Cerebellar nuclear complex (tissue), 1 donor: Measurements from ENCODE around the gene FTSJ1.
"Not testable (repeated sequence)": the region's sequence is repeated elsewhere in the genome, so short reads cannot be mapped to it uniquely, and the experiment has no call there.

Experiments used
- DNase-seq, 2 experiments: peaks; one replicate each; lab custom pipeline; 2025; lab: John Stamatoyannopoulos, UW

Gene FTSJ1

DNA sequence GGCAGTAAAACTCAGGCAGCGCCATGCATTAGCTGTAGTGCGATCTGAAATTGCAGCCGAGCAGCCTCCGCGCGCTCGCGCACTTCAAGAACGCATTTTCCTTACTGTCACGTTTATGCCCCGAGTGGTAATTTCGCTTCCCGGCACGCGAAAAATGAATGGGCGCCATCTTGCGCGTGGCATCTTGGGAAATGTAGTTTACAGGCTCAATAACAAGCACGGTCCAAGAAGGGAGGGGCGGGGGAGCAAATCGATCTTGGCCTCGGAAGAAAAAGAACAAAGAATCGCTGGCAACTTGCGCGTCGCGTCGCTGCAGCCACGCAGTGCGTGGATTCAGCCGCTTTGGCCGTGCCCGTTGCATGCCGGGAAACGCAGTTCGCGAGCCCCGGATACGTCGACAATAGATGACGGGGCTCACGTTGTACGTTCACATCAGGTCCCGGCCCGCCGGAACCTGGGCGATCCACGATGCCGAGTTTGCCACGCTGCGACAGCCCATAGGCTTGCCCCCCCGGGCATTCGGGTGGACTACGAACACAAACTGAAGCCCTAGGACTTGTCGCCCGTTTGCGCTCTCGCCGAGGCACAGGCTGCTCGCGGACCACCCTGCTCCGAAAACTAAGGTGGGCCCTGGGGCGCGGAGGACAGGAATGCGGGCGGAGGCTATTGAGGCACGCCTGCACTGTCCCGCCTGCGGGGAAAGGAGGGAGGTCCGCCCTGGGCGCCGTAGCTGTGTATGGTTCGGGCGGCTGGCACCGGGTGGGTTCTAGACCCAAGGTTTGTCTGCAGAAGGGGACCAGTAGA, at the start of gene FTSJ1:
Gene FTSJ1, plus strand, starts transcription at position 426 of the 804 bp plus-strand sequence. CDS start 1,849 bp downstream, outside the sequence.
- DNase-seq, result peak; percentile 26 to 67

DNA sequence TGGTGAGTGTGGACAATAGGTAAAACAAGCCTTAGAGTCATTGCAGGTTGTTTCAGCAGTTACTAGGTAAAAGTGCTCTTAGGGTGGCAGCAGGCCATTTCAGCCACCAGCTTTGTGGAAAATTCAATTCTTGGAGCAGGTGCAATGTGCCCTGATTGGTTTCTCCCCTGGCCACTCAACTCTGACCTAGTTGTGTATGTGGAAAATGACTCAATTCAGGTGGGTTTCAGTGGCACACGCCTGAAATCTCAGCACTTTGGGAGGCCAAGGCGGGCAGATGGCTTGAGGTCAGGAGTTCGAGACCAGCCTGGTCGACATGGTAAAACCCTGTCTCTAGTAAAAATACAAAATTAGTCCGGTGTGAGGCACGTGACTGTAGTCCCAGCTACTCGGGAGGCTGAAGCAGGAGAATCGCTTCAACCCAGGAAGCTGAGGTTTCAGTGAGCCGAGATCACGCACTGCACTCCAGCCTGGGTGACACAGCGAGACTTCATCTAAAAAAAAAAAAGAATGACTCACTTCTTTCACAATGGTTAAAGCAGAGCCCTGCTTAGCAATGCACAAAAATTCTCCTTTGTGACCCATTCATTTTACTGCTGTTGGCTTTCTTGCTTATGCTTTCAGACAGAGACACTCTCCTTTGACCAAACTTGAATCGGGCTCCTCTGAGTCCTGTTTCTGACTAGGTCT, 48.8 kb upstream of the FTSJ1 start:
- DNase-seq, result not testable (repeated sequence)

DNA sequence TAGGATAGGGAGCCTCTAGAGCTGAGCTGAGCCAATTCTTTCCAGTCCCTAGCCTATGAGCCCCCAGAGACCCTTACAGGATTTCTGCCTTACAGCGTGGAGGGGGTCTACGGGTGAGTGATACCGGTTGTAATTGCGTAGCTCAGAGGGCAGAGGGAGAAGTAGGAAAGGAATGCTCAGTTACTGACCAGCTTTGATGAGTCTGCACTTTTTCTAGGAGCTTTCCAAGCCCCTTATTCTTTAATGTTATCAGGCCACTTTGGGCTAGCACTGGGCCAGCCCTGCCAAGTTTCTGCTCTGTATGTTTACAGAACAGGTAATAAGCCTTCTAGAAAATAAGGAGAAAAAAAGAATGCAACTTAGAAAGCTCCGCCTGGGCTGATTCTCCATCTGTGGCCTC, 46.4 kb upstream of the FTSJ1 start:
- DNase-seq, result not testable (repeated sequence)

- DNase-seq, result not testable (repeated sequence)
These were observed 45.8 kb upstream of the FTSJ1 start for GRCh38 chrX:48430166-48430565.

DNA sequence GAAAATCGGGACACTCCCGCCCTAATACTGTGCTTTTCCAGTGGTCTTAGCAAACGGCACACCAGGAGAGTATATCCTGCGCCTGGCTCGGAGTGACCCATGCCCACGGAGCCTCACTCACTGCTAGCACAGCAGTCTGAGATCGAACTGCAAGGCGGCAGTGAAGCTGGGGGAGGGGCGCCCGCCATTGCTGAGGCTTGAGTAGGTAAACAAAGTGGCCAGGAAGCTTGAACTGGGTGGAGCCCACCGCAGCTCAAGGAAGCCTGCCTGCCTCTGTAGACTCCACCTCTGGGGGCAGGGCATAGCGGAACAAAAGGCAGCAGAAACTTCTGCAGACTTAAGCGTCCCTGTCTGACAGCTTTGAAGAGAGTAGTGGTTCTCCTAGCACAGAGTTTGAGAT, 42.3 kb upstream of the FTSJ1 start:
- DNase-seq, result not testable (repeated sequence)

GRCh38 chrX:48447201-48447600, 28.8 kb upstream of the FTSJ1 start:
- DNase-seq, result not testable (repeated sequence)

DNA sequence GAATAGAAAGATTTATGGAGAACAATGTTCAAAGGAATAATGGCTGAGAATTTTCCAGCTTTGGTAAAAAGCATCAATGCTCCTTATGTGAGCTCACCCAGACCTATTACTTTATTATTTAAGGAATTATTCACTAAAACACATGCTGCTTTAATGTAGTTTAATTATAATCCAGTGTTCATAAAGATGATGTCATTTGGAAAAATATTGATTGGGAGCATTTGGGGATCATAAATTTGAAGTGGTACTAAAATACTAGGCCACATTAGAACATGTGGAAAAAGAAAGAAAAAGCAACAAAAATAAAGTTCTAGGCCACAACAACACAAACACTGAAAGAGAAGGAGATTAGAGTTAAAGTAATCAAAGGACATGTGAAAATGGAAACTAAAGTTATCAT, 25.9 kb upstream of the FTSJ1 start:
- no peak for DNase-seq

DNA sequence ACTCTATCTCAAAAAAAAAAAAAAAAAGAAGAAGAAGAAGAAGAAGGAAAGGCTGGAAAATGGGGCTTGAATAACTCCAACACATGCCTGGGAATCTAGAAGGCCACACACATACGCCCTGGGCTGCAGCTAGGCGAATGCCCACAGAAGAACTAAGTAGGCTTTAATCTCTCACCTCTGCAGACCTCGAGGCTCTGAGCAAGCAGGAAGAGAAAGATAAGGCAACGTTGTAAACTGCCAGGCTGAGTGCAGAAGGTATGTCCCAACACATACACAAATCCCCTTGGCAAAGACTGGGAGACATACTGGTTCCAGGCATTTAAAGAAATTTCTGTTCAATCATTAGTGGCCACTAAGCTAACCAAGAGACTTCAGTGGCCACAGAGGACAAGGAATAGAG, 24.3 kb upstream of the FTSJ1 start:
- DNase-seq, result no peak

DNA sequence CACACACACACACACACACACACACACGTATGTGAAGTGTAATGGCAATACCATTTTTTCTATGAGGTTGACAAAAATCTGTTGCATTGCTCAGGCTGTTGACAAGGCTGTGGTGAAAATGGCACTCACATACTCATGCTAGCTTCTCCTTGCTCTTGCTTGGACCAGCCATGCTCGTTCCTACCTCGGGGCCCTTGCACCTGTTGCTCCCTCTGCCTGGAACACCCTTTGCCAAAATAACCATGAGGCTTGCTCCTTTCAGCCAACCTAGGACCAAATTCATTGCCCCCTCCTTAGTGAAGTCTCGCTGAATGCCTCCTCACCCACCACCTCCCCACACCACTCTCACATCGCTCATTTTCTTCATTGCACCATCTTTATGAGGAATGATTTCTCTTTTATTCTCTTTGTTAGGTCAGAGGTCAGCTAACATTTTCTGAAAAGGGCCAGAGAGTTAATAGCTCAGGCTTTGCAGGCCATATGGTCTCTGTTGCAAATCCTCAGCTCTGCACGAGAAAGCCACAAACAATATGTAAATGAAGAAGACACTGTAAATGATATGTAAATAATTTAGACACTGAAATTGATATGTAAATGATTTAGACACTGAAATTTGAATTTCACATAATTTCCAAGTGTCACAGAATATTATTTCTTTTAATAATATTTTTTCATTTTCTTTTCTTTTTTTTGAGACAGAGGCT, 19.2 kb upstream of the FTSJ1 start:
- no peak for DNase-seq

DNA sequence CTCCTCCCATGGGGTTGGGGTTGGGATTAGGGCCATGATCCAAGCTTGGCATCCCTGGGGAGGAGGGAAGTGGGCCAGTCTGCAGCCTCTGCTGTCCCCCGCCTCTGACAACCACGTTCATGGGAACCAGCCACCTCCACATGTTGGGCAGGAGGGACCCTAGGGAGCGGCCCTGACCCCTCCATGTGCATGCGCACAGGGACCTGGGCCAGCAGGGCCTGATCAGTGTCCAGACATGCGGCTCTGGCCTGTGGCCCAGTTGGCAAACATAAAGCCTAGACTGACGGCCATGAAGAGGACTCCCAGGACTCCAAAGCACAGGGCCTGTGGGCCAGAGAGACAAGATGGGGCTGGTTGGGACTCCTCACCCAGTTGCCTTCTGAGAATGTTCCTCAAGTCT, 17.3 kb upstream of the FTSJ1 start:
- no peak for DNase-seq

- DNase-seq, result no peak
These were observed 16.5 kb upstream of the FTSJ1 start for GRCh38 chrX:48459483-48459882.

- no peak for DNase-seq
These were observed 16.0 kb upstream of the FTSJ1 start for GRCh38 chrX:48460031-48460430.

GRCh38 chrX:48460606-48461005, 15.4 kb upstream of the FTSJ1 start:
- DNase-seq, result no peak

DNA sequence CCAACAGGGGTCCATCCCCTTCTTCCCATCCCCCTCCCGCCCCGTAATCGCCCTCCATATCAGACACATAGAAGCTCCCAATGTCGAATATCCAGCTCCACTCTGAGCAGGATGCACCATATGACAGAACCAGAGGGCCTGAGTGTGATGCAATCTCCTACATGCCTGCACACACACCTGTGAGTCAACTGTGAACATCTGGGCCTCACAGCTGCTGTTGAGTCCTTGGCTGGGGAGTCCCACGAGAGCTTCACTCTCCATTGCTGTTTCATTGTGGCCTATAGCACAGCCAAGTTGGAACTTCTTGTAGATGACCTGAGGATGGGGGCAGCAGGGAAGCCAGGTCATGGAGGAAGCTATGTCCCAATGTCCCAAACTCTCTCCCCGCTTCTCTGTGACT, 14.2 kb upstream of the FTSJ1 start:
- DNase-seq, result no peak

- DNase-seq, result no peak
These were observed 10.6 kb upstream of the FTSJ1 start for GRCh38 chrX:48465336-48465933.

- no peak for DNase-seq
These were observed 9.3 kb upstream of the FTSJ1 start for GRCh38 chrX:48466696-48467095.

GRCh38 chrX:48467281-48467761, 8.7 kb upstream of the FTSJ1 start:
- no peak for DNase-seq

- DNase-seq, result no peak
These were observed 7.7 kb upstream of the FTSJ1 start for GRCh38 chrX:48468247-48468671.

DNA sequence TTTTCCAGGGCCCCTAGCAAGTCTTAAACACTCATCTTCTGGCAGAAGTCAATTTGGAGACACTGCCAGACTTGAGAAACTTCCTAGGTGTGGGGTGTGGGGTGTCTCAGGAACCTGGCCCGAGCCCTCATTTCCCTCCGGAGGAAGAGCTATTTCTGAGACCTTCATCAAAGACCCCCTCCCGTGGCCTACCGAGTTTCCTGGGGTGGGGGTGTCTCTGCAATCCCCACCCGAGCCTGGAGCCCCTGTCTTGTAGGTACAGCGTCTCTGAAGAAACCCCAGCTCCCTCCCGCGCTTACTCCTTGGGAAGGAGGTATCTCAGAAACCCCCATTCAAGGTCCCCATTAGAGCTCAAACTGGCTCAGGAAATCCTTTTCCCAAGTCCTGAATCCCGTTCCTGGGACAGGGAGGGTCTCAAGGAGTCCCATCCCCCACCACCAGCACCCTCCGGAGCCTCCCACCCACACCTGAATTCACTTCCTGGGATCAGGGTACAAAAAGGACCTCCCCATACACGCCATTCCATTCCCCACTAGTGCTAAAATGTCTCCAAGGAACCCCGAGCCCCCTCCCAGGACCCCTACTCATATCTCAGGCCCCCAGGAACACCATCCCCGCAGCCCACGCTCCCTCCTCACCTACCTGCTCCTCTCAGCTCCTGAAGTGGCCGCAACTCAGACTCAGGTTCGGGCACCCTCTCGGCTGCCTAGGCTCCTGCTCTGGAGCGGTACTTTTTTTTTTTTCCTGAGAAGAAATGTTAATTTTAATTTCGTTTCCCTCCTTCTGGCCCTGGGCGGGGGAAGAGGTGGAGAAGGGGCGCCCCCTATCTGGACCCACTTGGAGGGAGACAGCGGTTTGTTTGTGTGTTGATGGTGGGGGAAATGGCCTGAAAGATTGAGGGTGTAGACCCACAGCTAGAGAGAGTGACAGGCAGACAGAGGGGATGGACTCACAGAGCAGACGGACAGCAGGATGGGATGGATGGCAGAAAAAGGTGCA, 7.0 kb upstream of the FTSJ1 start:
- no peak for DNase-seq

- no peak for DNase-seq
These were observed 5.7 kb upstream of the FTSJ1 start, which contains the start of gene SLC38A5 for GRCh38 chrX:48470110-48470832. Gene SLC38A5, minus strand, starts transcription at chrX:48470260. Its CDS starts 2,336 bp downstream, at chrX:48467924.
